Omental fat pad (tissue), 4 donors: ENCODE measurements around the gene MKI67. TPM values are rescaled to one million over a fixed set of nuclear protein-coding genes. Genes with fewer than 3 reads are reported as not detected.

ENCODE experiments used
- ATAC-seq: fragments of 150-250 bp; one replicate; pipeline ENCODE4 v1.9.1; 2016; ENCODE audit warnings: mild to moderate bottlenecking, moderate library complexity; ENCODE audit not compliant: low FRiP score
- DNase-seq: peaks from one replicate; pipeline ENCODE4 v3.0.0-alpha.2; 2019; ENCODE audit warnings: low spot score
- total RNA-seq, 4 donors: library from RNA; depleted of rRNA; stranded (reverse); fragments of >200 nt; gene quantifications; one replicate each; pipeline ENCODE4 v1.1.0, GENCODE V29; 2016
- TF ChIP-seq, protein P1 (sequence below), 3 donors: fragments of 450-650 bp; IDR thresholded peaks; one replicate each; pipeline ENCODE4 v1.5.1; 2016 to 2017; ENCODE audit warnings: antibody characterized with exemption in 3 of 3, mild to moderate bottlenecking in 3 of 3, moderate library complexity in 2 of 3

MKI67 gene
- total RNA-seq, 4 donors from 2014 or later = 0.63 to 9.6 (median 1.6) TPM

- TF ChIP-seq, protein P1, sequence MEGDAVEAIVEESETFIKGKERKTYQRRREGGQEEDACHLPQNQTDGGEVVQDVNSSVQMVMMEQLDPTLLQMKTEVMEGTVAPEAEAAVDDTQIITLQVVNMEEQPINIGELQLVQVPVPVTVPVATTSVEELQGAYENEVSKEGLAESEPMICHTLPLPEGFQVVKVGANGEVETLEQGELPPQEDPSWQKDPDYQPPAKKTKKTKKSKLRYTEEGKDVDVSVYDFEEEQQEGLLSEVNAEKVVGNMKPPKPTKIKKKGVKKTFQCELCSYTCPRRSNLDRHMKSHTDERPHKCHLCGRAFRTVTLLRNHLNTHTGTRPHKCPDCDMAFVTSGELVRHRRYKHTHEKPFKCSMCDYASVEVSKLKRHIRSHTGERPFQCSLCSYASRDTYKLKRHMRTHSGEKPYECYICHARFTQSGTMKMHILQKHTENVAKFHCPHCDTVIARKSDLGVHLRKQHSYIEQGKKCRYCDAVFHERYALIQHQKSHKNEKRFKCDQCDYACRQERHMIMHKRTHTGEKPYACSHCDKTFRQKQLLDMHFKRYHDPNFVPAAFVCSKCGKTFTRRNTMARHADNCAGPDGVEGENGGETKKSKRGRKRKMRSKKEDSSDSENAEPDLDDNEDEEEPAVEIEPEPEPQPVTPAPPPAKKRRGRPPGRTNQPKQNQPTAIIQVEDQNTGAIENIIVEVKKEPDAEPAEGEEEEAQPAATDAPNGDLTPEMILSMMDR (IDR thresholded peaks at IDR 0.05) = no peak
- no peak for ATAC-seq
- no peak for DNase-seq
These were observed 33.8 kb downstream of the MKI67 start for GRCh38 chr10:128092454-128092853.

DNA sequence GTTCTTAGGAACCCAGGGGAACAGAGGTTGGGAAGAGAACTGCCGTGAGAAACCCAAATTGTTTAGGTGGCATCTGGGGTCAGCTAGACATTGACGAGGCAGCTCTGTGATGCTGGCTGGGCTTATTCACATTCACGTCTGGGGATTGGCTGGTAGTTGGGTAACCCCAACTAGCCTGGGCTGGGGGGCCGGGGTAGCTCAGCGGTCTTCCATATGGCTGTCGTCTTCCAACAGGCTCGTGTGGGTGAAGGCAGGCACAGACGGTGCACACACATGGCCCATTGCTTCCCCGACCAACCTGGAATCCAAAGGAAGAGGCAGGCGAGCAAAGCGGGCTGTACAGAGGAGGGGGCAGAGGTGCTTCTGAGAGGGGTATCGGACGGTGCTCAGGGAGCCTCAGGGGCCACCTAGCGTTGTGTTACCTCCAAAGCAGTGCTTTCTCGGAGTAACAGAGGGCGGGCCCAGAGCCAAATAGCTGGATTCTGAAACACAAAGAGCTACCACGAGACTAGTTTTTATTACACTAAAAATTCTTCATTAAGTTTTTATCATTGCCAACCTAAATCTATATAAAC is 34.5 kb downstream of the MKI67 start:
- ATAC-seq = no peak

DNA sequence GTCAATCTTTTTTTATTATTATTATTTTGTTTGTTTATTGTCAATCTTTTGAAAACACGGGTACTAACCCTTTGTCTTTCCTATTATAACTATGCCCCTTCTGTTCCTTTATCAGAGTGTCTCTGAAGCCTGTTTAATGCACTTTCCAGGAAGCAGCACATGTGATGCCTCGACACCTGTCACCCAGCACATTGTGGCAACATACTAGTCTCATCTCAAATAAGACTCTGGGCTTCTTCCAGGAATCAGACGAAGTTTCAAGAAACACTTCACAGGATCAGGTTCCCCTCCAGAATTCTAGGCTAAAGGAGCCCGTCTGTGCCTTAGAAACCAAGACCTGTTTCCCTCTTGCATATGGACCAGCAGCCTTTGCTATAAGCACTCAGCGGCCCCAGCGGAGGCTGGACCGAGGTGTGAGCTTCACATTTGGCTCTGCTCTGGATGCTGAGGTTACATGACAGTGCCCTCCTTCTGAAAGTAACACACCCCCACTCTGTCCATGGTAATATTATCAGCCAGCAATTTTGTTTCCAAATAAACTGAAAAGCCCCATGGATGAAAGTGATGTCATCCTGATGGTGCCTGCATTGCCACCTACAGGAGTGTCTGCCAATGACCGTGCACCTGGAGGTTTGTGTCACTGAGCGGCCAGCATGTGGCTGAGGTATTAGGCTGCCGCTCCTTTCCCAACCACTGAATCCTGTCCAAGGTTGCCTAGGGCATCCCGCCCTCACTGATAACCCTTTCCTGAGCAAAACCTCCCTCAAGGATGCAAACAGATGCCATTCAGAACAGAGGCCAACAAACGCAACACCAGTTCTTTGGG is 38.1 kb downstream of the MKI67 start:
- TF ChIP-seq, protein P1 (IDR thresholded peaks at IDR 0.05) = no peak
- no peak for ATAC-seq
- no peak for DNase-seq

More for the DNA sequence above, 34.5 kb downstream of the MKI67 start:
- TF ChIP-seq, protein P1 (IDR thresholded peaks at IDR 0.05) = no peak
- no peak for DNase-seq

- DNase-seq (no peak), ATAC-seq (no peak)
- TF ChIP-seq, protein P1 (IDR thresholded peaks at IDR 0.05) = no peak
These were observed 38.9 kb downstream of the MKI67 start for GRCh38 chr10:128087146-128087883.

- TF ChIP-seq, protein P1 (IDR thresholded peaks at IDR 0.05) = no peak
- ATAC-seq = no peak
- no peak for DNase-seq
These were observed 40.0 kb downstream of the MKI67 start for GRCh38 chr10:128086003-128086863.

DNA sequence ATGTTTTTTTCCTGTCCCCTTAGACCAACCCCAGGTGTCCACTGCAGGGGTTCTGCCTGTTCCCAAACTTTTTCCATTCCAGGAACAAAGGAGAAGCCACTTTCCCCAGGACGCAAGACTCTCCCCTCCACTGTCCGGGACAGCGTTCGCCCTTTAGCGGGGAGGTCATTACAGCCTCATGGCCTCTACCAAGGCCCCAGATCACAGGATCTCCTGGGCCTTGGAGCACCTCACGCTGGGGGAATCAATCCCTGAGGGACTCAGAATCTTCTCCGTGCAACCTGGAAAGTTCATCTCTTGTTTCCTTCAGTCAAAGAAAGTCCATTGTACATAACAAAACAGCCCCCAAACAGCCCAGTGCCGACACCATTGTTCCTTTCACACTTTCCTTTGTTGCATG is 41.2 kb downstream of the MKI67 start:
- ATAC-seq = no peak
- TF ChIP-seq, protein P1 (IDR thresholded peaks at IDR 0.05) = no peak
- no peak for DNase-seq
